GM13976 (cell line): ENCODE measurements around the gene TRAFD1.

Source experiments
- DNase-seq: peaks from one replicate; pipeline ENCODE4 v3.0.0; 2012; ENCODE audit warnings: low spot score
- CTCF ChIP-seq: IDR thresholded peaks from 2 replicates; pipeline ENCODE4 v1.5.1; 2012; ENCODE audit warnings: borderline replicate concordance, mild to moderate bottlenecking; ENCODE audit not compliant: insufficient read depth; ENCODE audit errors: extremely low read depth, missing control alignments, control extremely low read depth
- in situ Hi-C: fragments of 300-500 bp; cut with MboI; formaldehyde crosslinking; loops from one replicate; pipeline ENCODE4 v1.12.0; 2022; ENCODE audit warnings: low sequenced_read_pairs, mixed read lengths, inconsistent platforms; ENCODE audit not compliant: unreplicated experiment

TRAFD1 gene

GRCh38 chr12:112169161-112169872 lies 44.0 kb downstream of the TRAFD1 start:
- no peak for TF ChIP-seq CTCF
- in situ Hi-C loops = no loop called here
- DNase-seq = no peak

DNA sequence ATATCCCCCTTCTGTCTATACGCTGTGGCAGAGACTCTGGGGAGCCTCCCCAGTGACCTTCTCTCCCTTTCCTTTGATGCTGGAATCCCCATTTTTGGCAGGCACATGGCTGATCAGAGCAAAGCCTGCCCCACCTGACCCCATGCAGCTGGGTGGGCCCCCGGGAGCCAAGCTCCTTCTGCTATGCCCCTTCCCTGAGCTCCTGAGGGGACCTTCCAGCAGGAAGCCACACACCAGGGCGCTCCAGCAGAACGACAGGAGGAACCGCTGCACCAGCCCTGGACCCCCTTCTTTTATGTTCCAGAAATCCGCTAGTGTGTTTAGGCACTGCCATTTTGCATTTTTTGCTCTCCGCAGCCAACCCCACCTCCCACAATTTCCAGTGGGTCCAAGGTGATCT lies 44.6 kb downstream of the TRAFD1 start:
- no peak for DNase-seq
- TF ChIP-seq CTCF = no peak
- in situ Hi-C loops = no loop called here

- peak; percentile 53 for TF ChIP-seq CTCF
- DNase-seq = peak; percentile 65
- in situ Hi-C loops = no loop called here
Observed at GRCh38 chr12:112170376-112170775, 45.0 kb downstream of the TRAFD1 start.

DNA sequence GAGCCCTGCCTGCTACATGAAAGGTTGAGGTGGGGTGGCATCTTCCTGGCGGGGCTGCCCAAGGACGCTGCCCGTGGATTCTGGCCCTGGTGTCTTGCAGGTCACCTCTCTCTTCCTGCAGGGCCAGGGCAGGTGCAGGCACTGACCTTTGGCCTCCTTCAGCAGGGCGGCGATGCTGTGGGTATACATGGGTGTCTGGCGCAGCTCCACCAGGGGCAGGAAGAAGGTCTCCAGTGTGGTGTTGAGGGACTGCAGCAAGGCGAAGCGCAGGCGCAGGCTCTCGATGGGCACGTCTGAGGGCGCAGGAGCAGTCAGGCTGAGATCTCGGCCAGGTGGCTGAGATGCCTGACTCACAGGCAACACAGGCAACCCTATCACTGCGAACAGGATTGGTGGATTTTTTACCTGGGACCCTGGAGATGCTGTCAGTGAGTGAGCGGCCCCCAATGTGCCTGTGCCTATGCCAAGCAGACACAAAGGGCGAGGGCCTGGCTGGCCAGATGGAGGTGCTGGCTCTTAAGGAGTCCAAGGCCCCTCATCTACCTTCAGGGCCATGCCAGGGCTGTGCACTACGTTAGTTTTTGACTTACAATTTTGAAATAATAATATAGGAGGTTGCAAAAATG lies 45.7 kb downstream of the TRAFD1 start:
- no peak for DNase-seq
- in situ Hi-C loops = no loop called here
- TF ChIP-seq CTCF = no peak

- in situ Hi-C loops = no loop called here
Observed at GRCh38 chr12:112172556-112173324, 47.4 kb downstream of the TRAFD1 start.

More at GRCh38 chr12:112172556-112173324, 47.4 kb downstream of the TRAFD1 start:
- DNase-seq = no peak
- no peak for TF ChIP-seq CTCF
